ENCODE measurements around the gene CCDC85B. TPM values are rescaled to one million over a fixed set of nuclear protein-coding genes. Genes with fewer than 3 reads are reported as not detected.

Gene CCDC85B
- total and polyA plus RNA-seq, 2 of the 13 experiments (the other 11 are each of a cell fraction or from before 2014, with no cell fraction given): 8.2 to 19.5 TPM

DNA sequence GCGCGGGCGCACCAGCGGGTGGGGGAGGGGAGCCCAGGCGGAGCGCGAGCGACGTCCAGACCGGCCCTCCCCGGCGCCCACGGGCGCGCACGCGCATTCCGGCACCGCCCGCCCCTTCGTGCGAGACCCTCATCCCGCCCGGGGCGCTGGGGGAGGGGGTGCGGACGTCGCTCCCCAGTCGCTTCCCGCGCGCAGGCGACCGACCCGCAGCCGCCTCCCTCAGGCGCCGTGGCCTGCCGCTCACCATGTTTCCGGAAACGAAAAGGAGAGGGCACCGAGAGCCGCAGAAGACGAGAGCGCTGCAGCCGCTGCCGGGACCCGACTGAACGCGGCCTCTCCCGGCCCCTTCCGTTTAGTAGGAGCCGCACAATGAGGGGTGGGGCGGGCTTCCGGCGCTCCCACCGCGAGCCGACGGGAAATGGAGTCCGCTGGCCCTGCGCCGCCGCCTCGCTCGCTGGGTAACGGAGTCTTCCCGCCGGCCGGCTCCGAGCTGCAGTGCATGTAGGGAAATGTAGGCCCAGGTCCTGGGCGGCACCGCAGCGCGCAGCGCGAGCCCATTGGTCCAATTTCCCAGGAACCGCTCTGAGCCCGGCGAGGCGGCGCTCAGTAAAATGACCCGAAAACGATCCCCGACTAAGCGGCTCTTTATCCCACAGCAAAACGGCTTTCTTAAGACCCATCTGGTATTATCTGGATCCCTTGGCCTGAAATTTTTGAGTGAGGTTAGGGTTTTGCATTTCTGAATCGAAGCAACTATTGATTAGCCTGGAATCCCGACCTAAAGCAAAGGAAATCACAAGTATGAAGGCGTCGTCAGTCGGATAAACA lies 32.4 kb upstream of the CCDC85B start, which contains the start of gene CFL1 (continued):
- TF ChIP-seq CEBPZ (IDR thresholded peaks at IDR 0.05; ENCODE audit: low read length) (no peak), HIVEP1 (CRISPR knock-in tag; IDR thresholded peaks at IDR 0.05) (peak; percentile 83), ZBTB38 (CRISPR knock-in tag; IDR thresholded peaks at IDR 0.05) (no peak; the same call in 1 of the 2 replicates), ARNT2 (CRISPR knock-in tag; IDR thresholded peaks at IDR 0.05; ENCODE audit: low read depth) (peak; percentile 29; the same call in 1 of the 2 replicates), ZMYM3 (CRISPR knock-in tag; IDR thresholded peaks at IDR 0.05) (no peak), ZFP36 (IDR thresholded peaks at IDR 0.05; ENCODE audit: borderline replicate concordance, low read depth, low read length, partially characterized antibody) (no peak), PHF8 (CRISPR knock-in tag; IDR thresholded peaks at IDR 0.05) (peak; percentile 82), REST (IDR thresholded peaks at IDR 0.05; ENCODE audit: borderline replicate concordance in 1 of 2, low read depth in 1 of 2, low read length in 2 of 2) (peak in 1 of 2 experiments; percentile 50; a peak in 1 of 4 replicates), CC2D1A (CRISPR knock-in tag; IDR thresholded peaks at IDR 0.05) (no peak), TEF (CRISPR knock-in tag; IDR thresholded peaks at IDR 0.05) (no peak), CHCHD3 (CRISPR knock-in tag; IDR thresholded peaks at IDR 0.05) (no peak)
- TF ChIP-seq, protein P1, sequence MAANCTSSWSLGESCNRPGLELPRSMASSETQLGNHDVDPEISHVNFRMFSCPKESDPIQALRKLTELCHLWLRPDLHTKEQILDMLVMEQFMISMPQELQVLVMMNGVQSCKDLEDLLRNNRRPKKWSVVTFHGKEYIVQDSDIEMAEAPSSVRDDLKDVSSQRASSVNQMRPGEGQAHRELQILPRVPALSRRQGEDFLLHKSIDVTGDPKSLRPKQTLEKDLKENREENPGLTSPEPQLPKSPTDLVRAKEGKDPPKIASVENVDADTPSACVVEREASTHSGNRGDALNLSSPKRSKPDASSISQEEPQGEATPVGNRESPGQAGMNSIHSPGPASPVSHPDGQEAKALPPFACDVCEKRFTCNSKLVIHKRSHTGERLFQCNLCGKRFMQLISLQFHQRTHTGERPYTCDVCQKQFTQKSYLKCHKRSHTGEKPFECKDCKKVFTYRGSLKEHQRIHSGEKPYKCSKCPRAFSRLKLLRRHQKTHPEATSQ (CRISPR knock-in tag; IDR thresholded peaks at IDR 0.05; ENCODE audit: borderline replicate concordance): peak; percentile 71

All from HepG2 (cell line).